Measurements from ENCODE around the gene NWD2.

NWD2 gene

DNA sequence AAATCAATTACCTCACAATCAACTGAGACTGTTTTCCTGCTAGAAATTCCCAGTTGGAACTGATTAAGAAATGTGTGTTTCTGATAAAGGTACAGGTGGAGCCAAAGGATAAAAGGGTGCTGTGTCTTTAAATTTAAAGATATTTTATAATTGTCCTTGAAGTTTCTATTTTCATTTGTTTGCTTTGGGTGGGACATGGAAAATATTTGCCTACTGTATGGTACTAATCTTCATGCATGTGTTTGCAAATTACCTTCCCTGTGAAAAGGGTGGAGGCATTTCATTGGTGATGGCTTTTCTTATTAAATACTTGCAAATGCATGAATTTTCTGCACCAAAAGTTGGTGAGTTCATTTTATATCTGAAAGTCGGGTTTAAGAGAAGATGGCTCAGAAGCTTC lies 225.7 kb downstream of the NWD2 start:
- CTCF ChIA-PET: interaction anchor here (0.6 to 1.0 kb wide), 2 partner anchors 17 to 100 kb away, joined by 3 read pairs; a partner anchor contains a TSS
- no CpG with 5 or more reads among the region's 1 CpG for WGBS (ENCODE audit: insufficient coverage)

DNA sequence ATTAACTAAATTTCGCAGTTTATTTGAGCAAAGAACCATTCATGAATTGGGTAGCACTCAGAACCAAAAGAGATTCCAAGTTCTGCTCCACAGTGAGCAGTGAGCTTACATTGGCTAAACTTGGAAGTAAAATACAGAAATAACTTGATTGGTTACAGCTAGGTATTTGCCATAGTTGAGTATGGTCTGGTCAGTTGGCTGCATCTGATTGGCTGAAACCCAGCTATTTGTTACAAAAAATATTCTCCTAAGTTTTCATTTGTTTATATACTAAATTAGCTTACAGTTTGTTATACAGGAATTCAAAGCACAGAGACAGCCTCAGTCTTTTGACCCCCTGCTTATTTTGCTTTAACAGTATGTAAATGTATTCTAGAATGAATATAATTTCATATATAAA lies 226.6 kb downstream of the NWD2 start:
- CTCF ChIA-PET: interaction anchor here (0.8 to 1.2 kb wide), 2 partner anchors 18 to 132 kb away, joined by 3 to 5 read pairs; a partner anchor contains a TSS
- no CpG with 5 or more reads among the region's 1 CpG for WGBS (ENCODE audit: insufficient coverage)

More for the DNA sequence above, 225.7 kb downstream of the NWD2 start:
- DNase-seq: no peak
- Histone ChIP-seq H3K27ac (ENCODE audit: insufficient read depth in 1 of 2, low read depth in 1 of 2, low read length in 2 of 2, poor library complexity in 1 of 2, severe bottlenecking in 2 of 2) (no peak overlapping the region), H3K27me3 (replicated peaks in 2 of 5; ENCODE audit: control insufficient read depth in 4 of 5, insufficient read depth in 5 of 5, low read length in 4 of 5) (peaks cover 0 to 6% (median 3%) of the 10 kb centered on the region in 5 experiments), H3K4me1 (ENCODE audit: control extremely low read depth in 1 of 4, control insufficient read depth in 4 of 4, insufficient read depth in 4 of 4, low read length in 3 of 4) (peaks cover 0 to 2% (median 0%) of the 10 kb centered on the region in 4 experiments), H3K4me3 (ENCODE audit: control insufficient read depth in 1 of 7, extremely low read depth in 1 of 7, insufficient read depth in 4 of 7, low read depth in 2 of 7, low read length in 6 of 7) (no peak overlapping the region), H3K36me3 (ENCODE audit: control insufficient read depth in 4 of 4, insufficient read depth in 4 of 4, low read length in 3 of 4) (no peaks in the 10 kb centered on the region), H3K9me3 (ENCODE audit: control extremely low read depth in 1 of 5, control insufficient read depth in 4 of 5, insufficient read depth in 2 of 5, low read depth in 1 of 5, low read length in 4 of 5) (no peaks in the 10 kb centered on the region)
- POLR2A ChIA-PET: no interaction called here

DNA sequence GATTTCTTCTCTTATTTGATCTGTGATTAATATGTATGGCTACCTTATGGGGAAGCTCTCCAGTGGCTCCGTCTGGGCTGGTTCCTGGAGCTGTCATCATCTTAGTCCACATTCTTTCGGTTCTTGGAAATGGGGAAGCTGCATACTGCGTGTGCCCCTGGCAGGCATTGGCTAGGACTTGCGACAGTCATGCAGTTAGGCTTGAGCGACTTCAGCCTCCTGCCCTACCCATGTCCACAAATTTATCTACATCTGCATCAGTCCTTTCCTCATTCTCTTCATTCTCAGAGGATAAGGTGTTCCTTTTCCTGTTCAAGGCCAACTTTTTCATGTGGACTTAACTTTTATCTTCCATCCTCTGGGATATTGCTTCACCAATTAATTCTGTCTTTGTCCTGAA lies 227.4 kb downstream of the NWD2 start:
- no peak overlapping the region for H3K27ac ChIP-seq (ENCODE audit: insufficient read depth in 1 of 2, low read depth in 1 of 2, low read length in 2 of 2, poor library complexity in 1 of 2, severe bottlenecking in 2 of 2)
- WGBS (ENCODE audit: insufficient coverage): 22% methylated on average over 4 of the region's 5 CpGs
- DNase-seq: peak in 2 of 3 donors; percentile 48 to 53
- H3K4me3 ChIP-seq (ENCODE audit: control insufficient read depth in 1 of 7, extremely low read depth in 1 of 7, insufficient read depth in 4 of 7, low read depth in 2 of 7, low read length in 6 of 7): no peak overlapping the region
- H3K27me3 ChIP-seq (replicated peaks in 2 of 5; ENCODE audit: control insufficient read depth in 4 of 5, insufficient read depth in 5 of 5, low read length in 4 of 5): peaks cover 0 to 6% (median 3%) of the 10 kb centered on the region in 5 experiments
- peaks cover 0 to under 1% (median 0%) of the 10 kb centered on the region in 5 experiments for H3K9me3 ChIP-seq (ENCODE audit: control extremely low read depth in 1 of 5, control insufficient read depth in 4 of 5, insufficient read depth in 2 of 5, low read depth in 1 of 5, low read length in 4 of 5)
- ChIA-PET POLR2A (no interaction called here), CTCF (interaction anchor here (1.2 kb wide), 1 partner anchor 131 kb away, joined by 5 read pairs; no protein-coding TSS in a partner anchor)
- peaks cover 0 to 2% (median 0%) of the 10 kb centered on the region in 4 experiments for H3K4me1 ChIP-seq (ENCODE audit: control extremely low read depth in 1 of 4, control insufficient read depth in 4 of 4, insufficient read depth in 4 of 4, low read length in 3 of 4)
- no peaks in the 10 kb centered on the region for H3K36me3 ChIP-seq (ENCODE audit: control insufficient read depth in 4 of 4, insufficient read depth in 4 of 4, low read length in 3 of 4)

More for the DNA sequence above, 226.6 kb downstream of the NWD2 start:
- Histone ChIP-seq H3K9me3 (ENCODE audit: control extremely low read depth in 1 of 5, control insufficient read depth in 4 of 5, insufficient read depth in 2 of 5, low read depth in 1 of 5, low read length in 4 of 5) (no peaks in the 10 kb centered on the region), H3K27me3 (replicated peaks in 2 of 5; ENCODE audit: control insufficient read depth in 4 of 5, insufficient read depth in 5 of 5, low read length in 4 of 5) (peaks cover 0 to 6% (median 3%) of the 10 kb centered on the region in 5 experiments), H3K4me1 (ENCODE audit: control extremely low read depth in 1 of 4, control insufficient read depth in 4 of 4, insufficient read depth in 4 of 4, low read length in 3 of 4) (peaks cover 0 to 2% (median 0%) of the 10 kb centered on the region in 4 experiments), H3K27ac (ENCODE audit: insufficient read depth in 1 of 2, low read depth in 1 of 2, low read length in 2 of 2, poor library complexity in 1 of 2, severe bottlenecking in 2 of 2) (no peak overlapping the region), H3K36me3 (ENCODE audit: control insufficient read depth in 4 of 4, insufficient read depth in 4 of 4, low read length in 3 of 4) (no peaks in the 10 kb centered on the region), H3K4me3 (ENCODE audit: control insufficient read depth in 1 of 7, extremely low read depth in 1 of 7, insufficient read depth in 4 of 7, low read depth in 2 of 7, low read length in 6 of 7) (no peak overlapping the region)
- POLR2A ChIA-PET: no interaction called here
- DNase-seq: no peak

DNA sequence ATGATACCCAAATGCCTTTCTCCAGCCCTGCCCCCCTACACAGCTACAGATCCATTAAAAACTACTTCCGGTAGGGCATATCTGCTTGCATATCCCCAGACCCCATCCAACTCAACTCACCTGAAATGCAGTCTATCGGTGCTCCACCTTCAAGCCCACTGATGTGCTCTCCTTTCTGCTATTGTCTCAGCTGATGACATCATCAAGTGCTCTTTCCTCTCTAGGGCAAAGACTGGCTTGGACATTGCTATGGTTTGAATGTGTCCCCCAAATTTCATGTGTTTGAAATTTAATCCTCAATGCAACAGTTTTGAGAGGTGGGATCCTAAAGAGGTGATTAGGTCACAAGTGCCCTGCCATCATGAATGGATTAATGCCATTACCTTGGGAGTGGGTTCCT lies 229.3 kb downstream of the NWD2 start:
- no peak for DNase-seq
- H3K27me3 ChIP-seq (replicated peaks in 2 of 5; ENCODE audit: control insufficient read depth in 4 of 5, insufficient read depth in 5 of 5, low read length in 4 of 5): peaks cover 0 to 6% (median 3%) of the 10 kb centered on the region in 5 experiments
- 76% methylated on average over 2 of the region's 2 CpGs for WGBS (ENCODE audit: insufficient coverage)
- peaks cover 0 to 2% (median 0%) of the 10 kb centered on the region in 4 experiments for H3K4me1 ChIP-seq (ENCODE audit: control extremely low read depth in 1 of 4, control insufficient read depth in 4 of 4, insufficient read depth in 4 of 4, low read length in 3 of 4)
- ChIA-PET CTCF (no interaction called here), POLR2A (no interaction called here)
- H3K27ac ChIP-seq (ENCODE audit: insufficient read depth in 1 of 2, low read depth in 1 of 2, low read length in 2 of 2, poor library complexity in 1 of 2, severe bottlenecking in 2 of 2): no peak overlapping the region
- peaks cover 0 to 1% (median 0%) of the 10 kb centered on the region in 5 experiments for H3K9me3 ChIP-seq (ENCODE audit: control extremely low read depth in 1 of 5, control insufficient read depth in 4 of 5, insufficient read depth in 2 of 5, low read depth in 1 of 5, low read length in 4 of 5)
- H3K4me3 ChIP-seq (ENCODE audit: control insufficient read depth in 1 of 7, extremely low read depth in 1 of 7, insufficient read depth in 4 of 7, low read depth in 2 of 7, low read length in 6 of 7): no peak overlapping the region
- no peaks in the 10 kb centered on the region for H3K36me3 ChIP-seq (ENCODE audit: control insufficient read depth in 4 of 4, insufficient read depth in 4 of 4, low read length in 3 of 4)

DNA sequence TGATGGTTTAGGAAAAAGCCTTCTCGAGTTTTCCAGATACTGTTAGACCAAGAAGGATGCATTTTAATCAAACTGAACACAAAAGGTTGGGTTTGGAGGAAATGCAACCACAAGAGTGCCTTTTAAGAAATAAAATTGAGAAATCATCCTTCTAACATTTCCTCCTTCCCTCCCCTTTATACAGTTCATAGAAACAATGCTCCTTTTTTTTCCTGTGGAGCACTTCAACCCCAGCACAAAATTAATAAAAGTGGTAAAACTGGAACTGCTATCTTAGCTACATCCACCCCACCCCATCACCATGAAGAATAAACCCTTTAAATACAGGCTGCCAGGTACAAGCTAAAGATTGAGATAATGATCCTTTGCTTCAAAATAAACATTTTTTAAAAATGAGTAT lies 230.5 kb downstream of the NWD2 start:
- no peak for DNase-seq
- ChIA-PET CTCF (interaction anchor here (1.2 kb wide), 1 partner anchor 22 kb away, joined by 3 read pairs; a partner anchor contains a TSS), POLR2A (no interaction called here)
- H3K36me3 ChIP-seq (ENCODE audit: control insufficient read depth in 4 of 4, insufficient read depth in 4 of 4, low read length in 3 of 4): no peaks in the 10 kb centered on the region
- H3K27me3 ChIP-seq (replicated peaks in 2 of 5; ENCODE audit: control insufficient read depth in 4 of 5, insufficient read depth in 5 of 5, low read length in 4 of 5): peaks cover 0 to 6% (median 3%) of the 10 kb centered on the region in 5 experiments
- H3K27ac ChIP-seq (ENCODE audit: insufficient read depth in 1 of 2, low read depth in 1 of 2, low read length in 2 of 2, poor library complexity in 1 of 2, severe bottlenecking in 2 of 2): no peak overlapping the region
- no peak overlapping the region for H3K4me3 ChIP-seq (ENCODE audit: control insufficient read depth in 1 of 7, extremely low read depth in 1 of 7, insufficient read depth in 4 of 7, low read depth in 2 of 7, low read length in 6 of 7)
- peaks cover 0 to 6% (median 2%) of the 10 kb centered on the region in 4 experiments for H3K4me1 ChIP-seq (ENCODE audit: control extremely low read depth in 1 of 4, control insufficient read depth in 4 of 4, insufficient read depth in 4 of 4, low read length in 3 of 4)
- WGBS (ENCODE audit: insufficient coverage): 0% methylated on average over 1 of the region's 1 CpG
- peaks cover 0 to 1% (median 0%) of the 10 kb centered on the region in 5 experiments for H3K9me3 ChIP-seq (ENCODE audit: control extremely low read depth in 1 of 5, control insufficient read depth in 4 of 5, insufficient read depth in 2 of 5, low read depth in 1 of 5, low read length in 4 of 5)

DNA sequence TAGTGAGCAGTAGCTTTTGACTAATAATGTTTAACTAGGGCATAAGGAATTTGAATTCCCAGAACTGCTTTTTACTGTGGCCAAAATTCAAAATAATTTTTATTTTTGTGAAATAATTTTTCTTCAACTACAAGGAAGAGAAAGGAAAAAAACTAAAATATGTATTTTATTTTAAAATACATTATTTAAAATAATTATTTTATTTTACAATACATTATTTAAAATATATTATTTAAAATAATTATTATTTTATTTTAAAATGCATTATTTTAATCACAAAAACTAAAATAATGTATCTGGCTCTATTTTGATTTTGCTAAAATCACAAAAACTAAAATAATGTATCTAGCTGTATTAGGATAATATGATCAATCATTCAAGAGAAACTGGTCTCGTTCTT lies 231.2 kb downstream of the NWD2 start:
- Histone ChIP-seq H3K27ac (ENCODE audit: insufficient read depth in 1 of 2, low read depth in 1 of 2, low read length in 2 of 2, poor library complexity in 1 of 2, severe bottlenecking in 2 of 2) (no peak overlapping the region), H3K4me3 (ENCODE audit: control insufficient read depth in 1 of 7, extremely low read depth in 1 of 7, insufficient read depth in 4 of 7, low read depth in 2 of 7, low read length in 6 of 7) (no peak overlapping the region), H3K9me3 (ENCODE audit: control extremely low read depth in 1 of 5, control insufficient read depth in 4 of 5, insufficient read depth in 2 of 5, low read depth in 1 of 5, low read length in 4 of 5) (peaks cover 0 to 1% (median 0%) of the 10 kb centered on the region in 5 experiments), H3K4me1 (ENCODE audit: control extremely low read depth in 1 of 4, control insufficient read depth in 4 of 4, insufficient read depth in 4 of 4, low read length in 3 of 4) (peaks cover 0 to 13% (median 8%) of the 10 kb centered on the region in 4 experiments), H3K27me3 (replicated peaks in 2 of 5; ENCODE audit: control insufficient read depth in 4 of 5, insufficient read depth in 5 of 5, low read length in 4 of 5) (peaks cover 0 to 6% (median 3%) of the 10 kb centered on the region in 5 experiments), H3K36me3 (ENCODE audit: control insufficient read depth in 4 of 4, insufficient read depth in 4 of 4, low read length in 3 of 4) (no peaks in the 10 kb centered on the region)
- ChIA-PET POLR2A (no interaction called here), CTCF (interaction anchor here (1.2 kb wide), 1 partner anchor 23 kb away, joined by 3 read pairs; a partner anchor contains a TSS)
- no CpG with 5 or more reads among the region's 1 CpG for WGBS (ENCODE audit: insufficient coverage)
- no peak for DNase-seq

DNA sequence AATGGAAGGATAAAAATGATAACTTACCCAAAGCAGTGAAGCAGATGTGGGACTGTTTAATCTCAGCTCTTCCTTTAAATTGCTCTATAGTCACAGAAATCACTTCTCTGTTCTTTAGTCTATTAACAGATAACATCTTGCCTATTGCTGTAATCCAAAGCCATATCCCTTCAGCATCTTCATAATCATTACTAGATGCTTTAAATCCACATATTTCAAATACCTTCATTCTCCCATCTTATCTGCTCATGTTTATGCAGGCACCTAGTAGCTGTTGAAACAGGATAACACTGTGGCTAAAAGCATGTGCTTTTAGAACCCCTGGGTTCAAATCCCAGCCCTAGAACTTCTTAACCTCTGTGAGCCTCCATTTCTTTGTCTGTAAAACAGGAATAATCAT lies 231.7 kb downstream of the NWD2 start:
- Histone ChIP-seq H3K4me1 (ENCODE audit: control extremely low read depth in 1 of 4, control insufficient read depth in 4 of 4, insufficient read depth in 4 of 4, low read length in 3 of 4) (peaks cover 0 to 17% (median 8%) of the 10 kb centered on the region in 4 experiments), H3K4me3 (ENCODE audit: control insufficient read depth in 1 of 7, extremely low read depth in 1 of 7, insufficient read depth in 4 of 7, low read depth in 2 of 7, low read length in 6 of 7) (no peak overlapping the region), H3K27ac (ENCODE audit: insufficient read depth in 1 of 2, low read depth in 1 of 2, low read length in 2 of 2, poor library complexity in 1 of 2, severe bottlenecking in 2 of 2) (no peak overlapping the region), H3K9me3 (ENCODE audit: control extremely low read depth in 1 of 5, control insufficient read depth in 4 of 5, insufficient read depth in 2 of 5, low read depth in 1 of 5, low read length in 4 of 5) (peaks cover 0 to 1% (median 0%) of the 10 kb centered on the region in 5 experiments), H3K36me3 (ENCODE audit: control insufficient read depth in 4 of 4, insufficient read depth in 4 of 4, low read length in 3 of 4) (no peaks in the 10 kb centered on the region), H3K27me3 (replicated peaks in 2 of 5; ENCODE audit: control insufficient read depth in 4 of 5, insufficient read depth in 5 of 5, low read length in 4 of 5) (peaks cover 0 to 4% (median 3%) of the 10 kb centered on the region in 5 experiments)
- DNase-seq: no peak
- POLR2A ChIA-PET: no interaction called here
- CTCF ChIA-PET: no interaction called here

Data from common myeloid progenitor, CD34-positive (primary cell).